NB4 (cell line): ENCODE results near the gene PPIL6.

Experiments used
- DNase-seq: peaks from one replicate; pipeline ENCODE4 v3.0.0; 2010; ENCODE audit warnings: low read depth
- H3K4me3 ChIP-seq: one replicate; pipeline ENCODE4 v1.5.1; 2011; ENCODE audit warnings: mild to moderate bottlenecking, low read depth, low read length, moderate library complexity
- CTCF ChIP-seq: IDR thresholded peaks from one replicate; pipeline ENCODE4 v1.5.1; 2012; ENCODE audit warnings: low read depth, low read length

Gene PPIL6

GRCh38 chr6:109340811-109341210 lies 99.6 kb downstream of the PPIL6 start:
- TF ChIP-seq CTCF = no peak
- no peak for DNase-seq
- no peak overlapping the region for H3K4me3 ChIP-seq
